HG03060 (cell line): ENCODE data around the gene ASB13.
"Not testable (repeated sequence)": the region's sequence is repeated elsewhere in the genome, so short reads cannot be mapped to it uniquely, and the experiment has no call there.

Source experiments
- ATAC-seq: cut with Tn5 transposase; IDR thresholded peaks from one replicate; pipeline ENCODE4 v1.9.1; 2021; ENCODE audit warnings: low read depth, moderate number of reproducible peaks; ENCODE audit not compliant: unreplicated experiment

Gene ASB13

DNA sequence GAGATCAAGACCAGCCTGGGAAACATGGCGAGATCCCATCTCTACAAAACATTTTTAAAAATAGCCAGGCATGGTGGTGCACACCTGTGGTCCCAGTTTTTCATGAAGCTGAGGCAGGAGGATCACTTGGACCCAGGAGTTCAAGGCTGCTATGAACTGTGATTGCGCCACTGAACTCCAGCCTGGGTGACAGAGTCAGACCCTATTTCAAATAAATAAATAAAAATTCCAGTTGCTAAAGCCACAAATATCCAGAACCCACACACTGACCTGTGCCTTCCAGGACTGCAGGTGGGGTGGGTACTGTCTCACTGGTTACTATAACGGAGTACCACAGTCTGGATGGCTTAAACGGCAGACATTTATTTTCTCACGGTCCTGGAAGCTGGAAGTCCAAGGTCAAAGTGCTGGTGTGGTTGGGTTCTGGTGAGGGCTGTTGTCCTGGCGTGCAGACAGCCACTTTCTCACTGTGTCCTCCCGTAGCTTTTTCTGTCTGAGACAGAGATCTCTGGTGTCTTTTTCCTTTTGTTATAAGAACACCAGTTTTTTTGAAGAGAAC, 38.8 kb downstream of the ASB13 start:
- ATAC-seq: no peak

DNA sequence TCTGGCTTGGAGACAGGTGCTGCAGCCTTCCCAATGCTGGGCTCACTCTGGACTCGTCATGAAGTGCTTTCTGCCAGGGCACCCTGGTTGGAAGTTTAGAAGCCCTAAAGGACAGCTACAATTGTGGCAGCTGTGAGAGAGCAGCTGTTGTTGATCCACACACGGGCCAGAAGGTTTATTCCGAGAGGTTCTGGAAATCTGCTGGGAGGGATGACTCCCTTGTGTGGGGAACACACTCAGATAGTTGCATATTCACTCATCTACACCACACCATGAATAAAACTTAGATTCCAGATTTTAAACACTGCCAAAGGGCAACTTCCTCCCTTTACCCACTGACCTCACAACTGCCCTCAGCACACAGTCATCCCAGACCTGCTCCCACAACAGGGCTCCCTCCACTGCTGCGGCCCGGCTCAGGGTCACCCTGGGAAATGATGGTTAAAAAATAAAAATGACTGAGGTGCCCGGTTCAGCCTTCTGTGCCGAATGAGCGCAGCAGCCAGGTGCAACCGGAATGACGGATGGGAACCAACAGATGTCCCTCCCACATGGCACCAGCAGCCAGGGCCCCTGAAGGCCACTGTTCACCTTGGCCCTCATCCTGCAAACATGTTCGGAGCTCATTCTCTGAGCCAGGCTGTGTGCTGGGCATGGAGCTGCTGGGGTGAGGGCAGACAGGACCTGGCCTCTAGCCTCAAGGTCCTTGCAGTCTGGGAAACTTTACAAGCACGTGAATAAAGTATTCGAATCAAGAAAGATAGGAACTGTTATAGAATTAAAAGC, 40.2 kb downstream of the ASB13 start:
- no peak for ATAC-seq

DNA sequence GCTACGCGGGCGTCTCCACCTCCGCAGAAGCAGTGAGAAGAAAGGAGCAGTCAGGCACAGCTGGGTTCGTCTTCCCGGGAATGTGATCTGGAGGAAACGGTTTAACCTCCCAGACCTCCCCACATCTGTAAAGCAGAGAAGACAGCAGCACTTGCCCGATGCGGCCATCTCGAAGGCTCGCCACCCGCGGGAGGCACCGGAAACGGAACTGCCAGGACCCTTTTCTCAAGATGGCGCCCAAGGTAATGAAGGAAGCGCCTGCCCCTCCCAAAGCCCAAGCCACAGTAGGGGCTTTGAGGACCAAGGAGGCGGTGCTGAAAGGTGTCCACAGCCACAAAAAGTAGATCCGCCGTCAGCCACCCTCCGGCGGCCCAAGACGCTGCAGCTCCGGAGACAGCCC, 41.7 kb downstream of the ASB13 start:
- no peak for ATAC-seq

DNA sequence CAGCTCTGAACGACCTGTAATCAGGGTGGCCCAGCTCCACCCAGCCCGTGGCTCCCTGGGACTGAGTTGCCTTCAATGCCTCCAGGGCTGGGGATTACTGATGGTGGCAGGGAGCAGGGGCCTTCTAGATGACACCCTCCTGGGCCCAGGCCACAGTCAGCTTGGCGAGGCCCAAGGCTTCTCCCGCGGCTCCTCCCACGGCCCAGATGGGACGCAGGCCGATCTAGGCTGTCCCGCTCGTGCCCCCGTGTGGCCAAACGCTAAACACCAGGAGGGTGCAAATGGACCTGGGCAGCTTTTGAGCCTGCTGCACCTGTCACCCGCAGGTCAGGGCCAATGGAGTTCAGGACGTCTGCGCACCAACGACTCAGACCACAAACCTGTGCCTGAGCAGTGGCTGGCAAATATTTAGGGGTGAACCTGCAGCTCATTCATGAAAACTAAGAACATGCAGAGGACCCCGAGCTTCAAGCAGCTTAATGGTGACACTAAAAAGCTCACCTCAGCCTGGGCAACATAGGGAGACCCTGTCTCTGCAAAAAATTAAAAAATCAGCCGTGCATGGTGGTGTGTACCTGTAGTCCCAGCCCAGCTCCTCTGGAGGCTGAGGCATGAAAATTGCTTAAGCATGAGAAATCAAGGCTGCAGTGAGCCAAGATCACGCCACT, 43.2 kb downstream of the ASB13 start:
- no peak for ATAC-seq

DNA sequence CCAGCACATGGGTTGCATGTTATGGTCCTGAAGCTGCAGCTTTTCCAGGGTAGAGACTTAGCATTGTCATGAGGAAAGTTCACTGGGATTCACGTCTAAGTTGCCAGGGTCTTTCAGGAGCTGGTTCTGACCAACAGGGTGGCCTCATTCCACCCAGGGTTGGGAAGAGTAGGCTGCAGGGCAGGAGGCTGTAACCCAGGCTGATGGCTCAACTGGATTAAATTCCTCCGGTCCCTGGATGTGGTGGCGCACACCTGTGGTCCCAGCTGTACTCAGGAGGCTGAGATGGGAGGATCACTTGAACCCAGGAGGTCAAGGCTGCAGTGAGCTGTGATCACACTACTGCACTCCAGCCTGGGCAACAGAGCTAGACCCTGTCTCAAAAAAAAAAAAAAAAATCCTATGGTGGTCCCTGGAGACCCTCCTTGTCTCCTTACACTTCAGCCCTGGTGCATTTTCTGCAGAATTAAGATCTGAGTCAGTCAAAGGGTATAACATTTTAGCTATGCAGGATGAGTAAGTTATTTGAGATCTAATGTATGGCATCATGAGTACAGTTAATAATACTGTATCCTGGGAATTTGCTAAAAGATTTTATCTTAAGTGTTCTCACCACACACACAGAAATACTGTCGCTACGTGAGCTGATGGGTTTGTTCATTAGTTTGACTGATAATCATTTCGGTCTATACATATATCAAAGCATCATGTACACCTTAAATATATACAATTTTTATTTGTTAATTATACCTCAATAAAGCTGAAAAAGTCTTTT, 44.0 kb downstream of the ASB13 start:
- no peak for ATAC-seq

DNA sequence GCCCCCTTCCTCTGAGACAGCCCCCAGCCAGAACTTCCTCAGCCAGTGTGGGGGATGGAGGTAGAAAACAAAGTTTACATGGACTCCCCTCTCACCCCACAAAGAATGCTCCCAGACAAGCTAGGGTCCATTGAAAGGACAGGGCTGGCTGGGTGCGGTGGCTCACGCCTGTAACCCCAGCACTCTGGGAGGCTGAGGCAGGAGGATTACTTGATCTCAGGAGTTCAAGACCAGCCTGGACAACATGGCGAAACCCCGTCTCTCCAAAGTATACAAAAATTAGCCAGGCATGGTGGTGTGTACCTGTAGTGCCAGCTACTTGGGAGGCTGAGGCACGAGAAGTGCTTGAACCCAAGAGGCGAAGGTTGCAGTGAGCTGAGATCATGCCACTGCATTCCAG, 45.0 kb downstream of the ASB13 start:
- not testable (repeated sequence) for ATAC-seq

DNA sequence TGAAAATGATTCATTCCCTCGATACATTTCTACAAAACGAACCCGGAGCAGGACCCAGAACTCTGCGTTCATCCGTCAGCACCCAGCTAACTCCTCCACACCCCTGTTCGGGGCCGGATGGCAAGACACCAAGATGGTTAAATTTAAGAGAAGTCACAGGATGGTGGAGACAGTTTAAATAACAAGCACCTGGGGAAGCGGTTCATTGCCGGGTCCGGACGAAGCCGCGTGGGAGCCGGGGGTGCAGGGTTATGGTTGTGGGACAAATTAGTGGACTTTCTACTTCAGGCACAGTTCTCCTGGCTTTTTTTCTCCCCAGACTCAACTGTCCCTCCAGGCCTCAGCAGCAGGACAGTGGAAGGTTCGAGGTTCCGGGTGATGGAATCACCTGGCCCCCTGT, 45.4 kb downstream of the ASB13 start:
- no peak for ATAC-seq

DNA sequence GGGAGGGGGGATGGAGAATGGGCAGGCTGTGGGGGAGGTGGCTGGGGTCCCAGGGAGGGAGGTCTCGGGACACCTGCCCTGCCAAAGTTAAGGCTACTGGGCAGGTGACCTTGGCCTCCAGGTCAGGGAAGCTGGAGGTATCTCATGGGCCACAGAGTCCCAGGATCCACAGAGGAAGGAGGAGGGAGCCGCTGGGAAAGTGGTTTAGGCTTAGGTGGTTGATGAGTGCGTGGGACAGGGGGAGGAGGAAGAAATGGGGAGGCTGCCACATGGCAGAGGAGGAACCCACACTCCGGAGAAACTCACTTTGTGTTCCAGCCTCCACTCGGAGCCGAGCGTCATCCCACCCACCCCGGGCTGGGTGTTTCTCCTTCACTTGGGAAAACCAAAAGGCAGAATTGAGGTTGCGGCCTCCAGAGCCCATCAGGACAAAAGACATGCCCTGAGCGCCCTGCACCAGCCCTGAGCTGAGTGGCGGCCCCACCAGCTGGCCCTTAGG, 46.1 kb downstream of the ASB13 start:
- ATAC-seq: no peak

DNA sequence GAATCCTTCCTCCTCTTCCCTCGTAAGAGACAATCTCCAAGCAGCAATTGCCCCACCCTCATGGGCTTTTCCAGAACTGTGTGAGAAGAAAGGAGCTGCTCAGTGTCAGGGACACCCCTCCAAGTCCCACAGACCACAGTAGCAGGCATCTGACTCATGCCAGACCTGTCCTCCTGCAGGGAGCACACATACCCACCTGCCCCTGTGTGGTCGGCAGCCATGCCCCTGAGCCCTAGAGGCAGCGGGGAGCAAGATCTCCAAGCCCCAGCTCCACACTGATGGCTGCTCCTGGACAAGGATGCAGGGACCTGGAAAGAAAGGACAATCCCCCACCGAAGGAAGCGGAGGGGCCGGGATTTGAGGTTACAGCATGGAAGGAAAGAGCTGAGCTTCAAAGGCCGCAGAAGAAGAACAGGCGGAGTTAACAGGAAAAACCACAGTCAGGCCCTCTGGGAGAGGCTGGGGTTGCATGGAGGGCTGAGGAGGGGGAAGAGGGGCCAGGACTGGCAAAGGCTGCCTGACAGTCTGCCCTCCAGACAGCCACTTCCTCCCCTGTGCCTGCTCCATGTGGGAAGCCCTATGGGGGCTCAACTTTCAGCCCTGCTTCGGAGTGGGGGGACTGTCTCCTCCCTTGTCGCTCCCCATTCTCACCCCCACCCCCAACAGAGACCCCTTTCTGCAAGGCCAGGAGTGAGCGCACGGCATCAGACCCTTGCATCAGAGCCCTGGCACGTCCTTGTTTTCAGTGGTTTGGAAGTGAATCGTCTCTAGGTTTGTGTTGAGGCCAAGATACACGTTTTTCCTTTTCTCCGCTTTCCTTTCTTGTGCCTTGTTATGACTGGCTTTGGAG, 46.8 kb downstream of the ASB13 start:
- no peak for ATAC-seq

DNA sequence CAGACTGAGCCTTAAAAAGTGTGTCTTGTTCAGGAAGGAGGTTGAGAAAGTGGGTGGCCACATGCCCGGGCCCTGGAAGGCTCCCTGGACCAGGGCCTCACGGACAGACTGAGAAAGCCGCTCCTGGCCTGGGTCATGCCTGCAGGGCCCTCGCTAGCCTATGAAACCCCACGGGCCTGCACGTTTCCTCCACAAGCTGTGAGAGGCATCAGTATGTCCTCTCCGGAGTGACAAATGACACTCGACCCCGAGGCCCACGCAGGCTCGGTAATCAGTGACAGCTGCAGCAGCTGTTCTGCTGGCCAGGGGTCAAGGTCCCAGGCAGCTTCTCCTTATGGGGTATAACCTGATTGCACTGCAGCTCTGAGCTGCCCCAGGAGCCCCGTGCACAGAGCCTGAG, 47.6 kb downstream of the ASB13 start:
- ATAC-seq: no peak

DNA sequence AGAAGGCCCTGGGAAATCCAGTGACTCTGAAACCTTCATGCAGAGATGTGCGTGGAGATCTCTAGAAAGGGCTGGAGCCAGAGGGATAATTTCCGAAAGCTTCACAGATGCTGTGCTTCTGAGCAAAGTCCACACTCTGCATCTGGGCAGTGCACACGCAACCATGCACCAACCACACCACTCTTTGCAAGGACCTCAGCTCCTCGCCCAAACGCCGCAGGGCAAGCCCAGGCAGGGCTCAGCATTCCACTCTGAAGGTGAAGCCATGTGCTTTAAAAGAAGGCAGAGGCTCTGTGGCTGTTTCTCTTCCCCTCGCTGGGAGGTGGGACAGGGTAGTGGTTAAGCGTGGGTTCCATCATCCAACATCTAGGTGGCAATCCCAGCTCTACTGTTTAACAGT, 48.4 kb downstream of the ASB13 start:
- no peak for ATAC-seq

DNA sequence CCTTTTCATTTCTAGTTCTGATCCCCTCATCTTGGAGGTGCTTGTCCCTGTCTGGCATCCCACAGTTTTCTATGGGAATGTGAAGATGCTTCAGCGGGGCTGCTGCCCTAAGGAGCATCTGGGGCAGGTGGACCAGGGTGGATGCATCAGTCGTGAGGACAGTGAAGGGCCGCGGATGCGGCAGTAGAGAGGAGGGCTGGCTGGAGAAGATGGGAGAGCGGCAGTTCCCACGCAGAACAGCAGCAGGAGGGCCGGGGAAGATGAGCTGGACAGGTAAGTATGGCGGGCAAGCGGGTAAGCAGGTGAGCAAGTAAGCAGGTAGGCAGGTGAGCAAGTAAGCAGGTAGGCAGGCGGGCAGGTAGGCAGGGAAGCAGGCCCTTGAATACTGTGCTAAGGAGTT, 48.9 kb downstream of the ASB13 start:
- ATAC-seq: no peak

DNA sequence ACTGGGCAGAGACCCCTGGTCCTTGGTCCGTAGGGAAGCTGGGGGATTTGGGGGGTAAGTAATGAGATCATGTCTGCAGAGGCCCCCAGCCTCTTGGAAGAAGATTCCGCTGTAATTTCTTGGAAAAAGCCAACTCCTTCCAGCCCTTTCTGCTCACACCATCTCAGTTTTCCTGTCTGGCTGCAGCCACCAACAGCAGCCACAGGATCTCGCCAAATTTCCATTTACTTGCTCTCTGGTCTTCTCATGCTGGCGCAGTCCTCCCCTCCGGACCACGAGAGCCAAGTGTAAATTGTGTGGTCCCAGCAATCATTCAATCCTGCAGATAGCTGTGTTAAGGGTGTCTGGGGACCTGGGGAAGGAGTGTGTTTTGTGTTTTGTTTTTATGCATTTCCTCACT, 49.6 kb downstream of the ASB13 start:
- no peak for ATAC-seq

DNA sequence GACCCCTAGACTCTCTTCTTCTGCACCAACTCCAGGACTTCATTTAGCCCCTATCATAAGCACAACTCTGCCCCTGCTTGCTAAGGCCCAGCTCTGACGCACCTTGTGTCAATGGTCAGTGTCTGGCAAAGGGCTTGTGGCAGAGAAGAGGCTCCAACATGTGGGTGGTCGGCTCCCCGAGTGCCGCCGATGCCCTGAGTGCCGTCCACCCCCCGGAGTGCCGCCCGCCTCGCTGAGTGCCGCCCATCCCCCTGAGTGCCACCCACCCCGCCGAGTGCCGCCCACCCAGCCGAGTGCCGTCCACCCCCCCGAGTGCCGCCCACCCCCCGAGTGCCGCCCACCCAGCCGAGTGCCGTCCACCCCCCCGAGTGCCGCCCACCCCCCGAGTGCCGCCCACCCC, 50.3 kb downstream of the ASB13 start:
- ATAC-seq: no peak

DNA sequence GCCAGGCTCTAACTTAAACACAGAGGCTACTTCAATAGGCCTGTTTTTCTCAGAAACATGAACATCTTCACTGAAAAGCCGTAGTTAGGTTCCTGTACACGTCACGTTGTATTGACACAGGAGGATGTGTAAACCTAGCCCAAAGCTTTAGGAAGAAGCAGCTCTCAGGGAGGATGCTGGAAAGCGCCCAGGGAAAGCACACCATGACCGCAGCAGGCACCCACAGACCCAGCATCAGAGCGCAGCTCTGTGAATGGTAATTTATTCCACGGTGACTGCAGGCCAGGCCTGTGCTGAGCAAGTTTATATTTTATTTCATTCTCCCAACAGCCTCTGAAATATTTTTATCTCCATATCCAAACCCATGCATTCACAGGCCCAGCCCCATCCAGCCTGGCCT, 51.1 kb downstream of the ASB13 start:
- no peak for ATAC-seq

DNA sequence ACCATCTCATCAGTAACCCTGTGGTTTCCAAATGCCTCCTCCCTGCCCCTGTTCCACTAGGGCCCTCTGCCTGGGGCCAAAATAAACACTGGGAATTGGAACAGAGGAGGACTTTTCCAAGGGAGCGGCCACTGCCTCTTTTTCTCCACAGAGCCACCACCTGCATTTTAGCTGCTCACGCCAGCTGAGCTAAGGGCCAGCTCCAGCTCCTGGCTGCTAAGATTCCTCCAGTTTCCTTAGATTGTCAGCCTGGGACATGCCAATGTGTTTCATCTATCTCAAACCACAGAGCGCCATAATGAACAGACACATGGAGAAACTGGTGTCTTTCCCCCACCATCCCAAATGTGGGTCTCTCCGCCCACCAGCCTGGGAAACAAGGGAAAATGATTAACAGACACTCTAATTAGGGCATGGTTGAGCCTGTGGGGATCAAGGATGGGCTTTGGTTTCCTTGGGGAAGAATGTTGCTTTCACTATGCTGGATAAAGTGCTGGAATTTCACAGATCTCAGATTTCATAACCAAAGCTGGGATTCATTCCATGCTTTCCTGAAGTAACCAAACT, 52.2 kb downstream of the ASB13 start:
- no peak for ATAC-seq

DNA sequence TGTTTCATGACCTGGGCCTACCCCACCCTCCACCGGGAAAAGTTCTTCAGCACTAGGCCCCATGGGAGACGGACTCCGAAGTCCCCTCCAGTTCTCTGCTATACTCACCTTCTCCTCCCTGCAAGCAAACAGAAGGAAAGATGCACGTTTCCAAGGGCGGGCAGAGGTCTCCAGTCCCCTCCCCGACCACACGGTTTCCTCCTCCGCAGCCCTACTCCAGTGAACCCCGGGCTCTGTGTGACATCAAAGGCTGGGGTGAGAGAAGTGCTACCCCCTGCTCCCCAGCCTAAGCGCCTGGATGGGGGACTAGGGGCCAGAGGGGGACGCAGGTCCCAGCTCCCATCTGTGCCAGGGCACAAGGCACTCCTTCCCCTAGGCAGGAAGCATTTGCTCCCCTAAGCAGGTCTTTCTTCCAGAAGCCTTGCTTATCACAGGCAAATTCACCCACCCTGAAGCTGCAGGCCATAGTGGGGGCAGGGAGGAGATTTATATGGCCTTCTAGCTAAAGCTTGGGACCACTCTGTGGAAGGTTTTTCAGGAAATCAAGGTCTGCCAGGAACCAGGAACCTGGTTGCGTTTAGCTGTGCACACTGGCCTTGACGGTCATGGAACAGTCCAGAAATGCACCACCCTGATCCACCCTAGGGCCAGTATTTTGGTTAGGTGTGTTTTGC, 52.8 kb downstream of the ASB13 start:
- no peak for ATAC-seq

DNA sequence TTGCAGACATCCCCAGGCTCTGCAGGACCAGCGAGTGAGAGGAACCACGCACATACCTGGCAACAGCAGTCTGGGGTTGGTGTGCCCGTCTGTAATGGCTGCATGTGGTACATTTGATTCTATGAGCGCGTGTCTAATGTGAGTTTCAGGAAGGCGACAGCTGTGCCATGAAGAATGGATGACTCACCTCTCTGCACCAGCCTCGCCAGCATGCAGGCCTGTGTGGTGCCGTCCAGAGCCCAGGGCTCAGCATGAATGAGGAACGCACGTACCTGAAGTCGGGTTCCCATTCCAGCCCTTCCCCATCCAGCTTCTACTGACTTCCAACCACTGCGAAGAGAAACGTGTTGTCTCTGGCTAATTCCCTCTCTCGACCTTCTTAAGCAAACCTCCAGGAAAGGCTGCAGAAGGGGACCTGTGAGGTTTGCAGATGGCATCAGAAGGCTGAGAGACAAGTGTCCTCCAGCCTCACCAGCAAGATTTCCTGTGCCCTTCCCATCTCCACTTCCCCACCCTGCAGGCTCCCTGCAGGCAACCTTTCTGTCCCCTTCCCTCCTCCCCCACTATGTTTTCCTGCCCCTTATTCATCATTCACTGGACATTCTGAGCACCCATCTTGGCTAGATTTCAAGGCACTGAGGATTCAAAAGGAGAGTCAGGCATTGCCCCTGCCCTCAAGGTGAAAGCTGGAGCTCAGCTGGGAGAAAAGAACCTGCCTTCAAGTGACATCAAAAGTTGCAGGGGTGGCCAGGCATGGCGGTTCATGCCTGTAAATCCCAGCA, 54.3 kb downstream of the ASB13 start:
- no peak for ATAC-seq
